Activated T-cell treated with anti-CD3 and anti-CD28 coated beads, Interleukin-2, amount 50 U/mL, for 24 hours (primary cell): Measurements from ENCODE around the gene KLRK1.
A peak's percentile ranks its signal among the peaks of the same experiment; 100 is the strongest.
"Not testable (repeated sequence)": the region's sequence is repeated elsewhere in the genome, so short reads cannot be mapped to it uniquely, and the experiment has no call there.

ENCODE experiments used
- DNase-seq: peaks from one replicate; pipeline ENCODE4 v3.0.0-alpha.2; 2020
- H3K27ac Mint-ChIP-seq: 2 replicates; pipeline ENCODE4 v1.8.0; 2020; ENCODE audit warnings: mild to moderate bottlenecking, mixed read lengths
- H3K27me3 Mint-ChIP-seq: 2 replicates; pipeline ENCODE4 v1.8.0; 2020; ENCODE audit warnings: mixed read lengths
- H3K36me3 Mint-ChIP-seq: 2 replicates; pipeline ENCODE4 v1.8.0; 2020; ENCODE audit warnings: low read depth, mixed read lengths
- H3K4me1 Mint-ChIP-seq: 2 replicates; pipeline ENCODE4 v1.8.0; 2020; ENCODE audit warnings: low read depth, mixed read lengths
- H3K4me3 Mint-ChIP-seq: 2 replicates; pipeline ENCODE4 v1.8.0; 2020; ENCODE audit warnings: mild to moderate bottlenecking, moderate library complexity, mixed read lengths
- H3K9me3 Mint-ChIP-seq: 2 replicates; pipeline ENCODE4 v1.8.0; 2020; ENCODE audit warnings: mixed read lengths

Gene KLRK1

DNA sequence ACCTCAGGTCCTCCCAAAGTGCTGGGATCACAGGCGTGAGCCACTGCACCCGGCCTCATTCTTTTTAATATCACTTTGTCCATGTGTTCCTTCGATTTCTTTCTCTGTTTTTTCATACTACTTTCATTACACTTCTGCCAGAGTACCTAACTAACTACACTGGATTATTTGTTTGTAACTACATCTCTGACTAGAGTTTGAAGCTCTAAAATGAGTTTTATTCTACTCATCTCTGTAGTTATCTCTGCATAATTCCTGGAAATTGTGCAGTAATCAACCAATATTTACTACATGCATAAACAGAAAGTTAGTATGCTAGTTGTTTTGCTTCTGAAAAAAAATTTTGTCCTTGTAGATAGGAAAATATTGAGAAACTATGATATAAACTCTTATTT, 15.2 kb downstream of the KLRK1 start:
- Mint-ChIP-seq H3K36me3 (peaks cover 66% of the 10 kb centered on the region), H3K27me3 (no peaks in the 10 kb centered on the region), H3K4me3 (peak overlapping the region; percentile 39), H3K9me3 (no peaks in the 10 kb centered on the region), H3K27ac (peak overlapping the region; percentile 81), H3K4me1 (peaks cover 64% of the 10 kb centered on the region)
- DNase-seq, result no peak

DNA sequence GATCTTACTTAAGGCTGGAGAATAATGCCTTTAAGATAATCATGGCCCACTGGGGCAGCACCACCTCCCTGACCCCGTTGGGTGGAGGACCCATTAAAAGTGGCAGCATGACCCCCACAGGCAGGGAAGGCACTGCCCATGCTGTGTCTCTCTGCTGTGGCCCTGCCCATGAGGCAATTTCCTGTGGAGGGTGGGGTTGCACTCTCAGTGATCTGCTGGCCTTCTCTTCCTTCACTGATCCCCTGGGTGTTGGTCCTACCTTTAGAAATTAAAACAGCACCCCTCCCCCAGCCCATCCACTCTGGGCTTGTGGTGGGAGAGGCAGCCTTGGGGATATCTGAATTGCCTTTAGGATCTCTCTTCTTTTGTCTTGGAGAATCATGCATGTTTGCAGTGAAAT, 17.3 kb downstream of the KLRK1 start:
- Mint-ChIP-seq H3K36me3 (peaks cover 67% of the 10 kb centered on the region), H3K27me3 (no peaks in the 10 kb centered on the region), H3K4me3 (no peak overlapping the region), H3K4me1 (peaks cover 66% of the 10 kb centered on the region), H3K27ac (peak overlapping the region; percentile 74), H3K9me3 (peaks cover 6% of the 10 kb centered on the region)
- peak; percentile 34 for DNase-seq

DNA sequence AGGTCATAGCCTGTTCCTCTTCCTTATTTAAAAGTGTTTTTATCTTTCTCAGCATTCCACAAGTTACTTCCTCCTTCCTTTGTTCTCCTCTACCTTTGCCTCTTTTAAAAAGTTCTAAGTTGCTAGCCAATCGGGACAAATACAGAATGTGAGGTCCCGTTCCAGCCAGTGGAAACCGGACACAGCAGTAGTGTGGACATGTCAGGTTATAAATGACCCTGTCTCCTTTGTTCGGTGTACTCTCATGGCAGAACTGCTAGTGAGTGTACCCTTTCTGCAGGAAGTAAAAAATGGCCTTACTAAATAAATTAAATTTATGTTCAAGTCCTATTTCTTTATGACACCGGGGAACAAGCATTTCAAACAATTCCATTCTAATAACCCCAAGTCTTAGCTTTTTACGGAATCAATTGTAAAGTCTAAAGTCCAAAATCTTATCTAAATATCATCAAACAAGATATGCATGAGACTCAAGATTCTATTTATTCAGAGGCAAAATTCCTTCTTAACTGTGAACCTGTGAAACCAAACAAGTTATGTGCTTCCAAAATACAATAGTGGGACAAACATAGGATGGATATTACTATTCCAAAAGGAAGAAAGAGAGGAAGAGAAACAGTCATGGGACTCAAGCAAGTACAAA, 17.8 kb downstream of the KLRK1 start:
- Mint-ChIP-seq H3K27ac (peak overlapping the region; percentile 85), H3K36me3 (peaks cover 68% of the 10 kb centered on the region), H3K4me1 (peaks cover 70% of the 10 kb centered on the region)
- H3K9me3 Mint-ChIP-seq, H3K27me3 Mint-ChIP-seq, DNase-seq, H3K4me3 Mint-ChIP-seq: not testable (repeated sequence)

DNA sequence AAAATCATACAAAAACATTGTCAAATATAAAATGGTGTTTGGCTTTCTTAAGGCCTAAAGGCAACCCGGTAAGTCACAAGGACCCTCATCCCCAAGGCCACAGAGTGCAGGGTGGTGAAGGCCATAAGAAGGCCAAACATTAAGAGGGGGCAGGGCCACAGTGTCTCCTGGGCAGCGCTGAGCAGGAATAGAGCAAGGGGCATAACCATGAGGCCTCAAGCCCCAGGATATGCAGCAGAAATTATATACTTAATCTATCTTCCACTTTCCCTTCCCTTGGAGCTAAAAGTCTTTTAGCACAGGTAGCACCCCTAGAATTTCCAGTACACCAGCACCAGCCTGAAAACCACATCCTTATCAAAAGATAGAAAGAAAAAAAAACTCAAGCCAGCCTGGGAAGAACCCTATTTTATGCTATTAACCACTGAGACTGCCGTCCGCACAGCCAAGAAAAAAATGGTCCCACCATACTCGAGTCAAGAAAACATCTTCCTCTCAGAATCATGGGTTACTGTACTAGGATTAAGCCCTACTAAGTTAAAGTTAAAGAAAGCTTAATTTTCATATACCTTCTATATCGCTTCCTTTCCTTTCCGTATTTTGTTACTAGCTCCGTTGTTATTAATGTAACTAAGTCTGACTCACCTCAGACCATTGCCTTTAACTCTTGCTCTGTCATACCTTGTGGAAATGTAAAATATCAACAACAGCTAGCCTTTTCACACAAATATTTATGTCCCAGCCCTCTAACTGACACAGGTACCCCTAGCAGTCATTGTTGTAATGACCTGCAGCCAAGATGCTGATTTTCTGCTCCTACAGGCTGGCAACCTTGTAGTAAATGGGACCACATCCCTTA, 20.1 kb downstream of the KLRK1 start:
- Mint-ChIP-seq H3K4me1 (peaks cover 61% of the 10 kb centered on the region), H3K4me3 (peak overlapping the region; percentile 28), H3K36me3 (peaks cover 58% of the 10 kb centered on the region), H3K27me3 (no peaks in the 10 kb centered on the region), H3K27ac (peak overlapping the region; percentile 90), H3K9me3 (peaks cover 7% of the 10 kb centered on the region)
- peak; percentile 28 for DNase-seq

DNA sequence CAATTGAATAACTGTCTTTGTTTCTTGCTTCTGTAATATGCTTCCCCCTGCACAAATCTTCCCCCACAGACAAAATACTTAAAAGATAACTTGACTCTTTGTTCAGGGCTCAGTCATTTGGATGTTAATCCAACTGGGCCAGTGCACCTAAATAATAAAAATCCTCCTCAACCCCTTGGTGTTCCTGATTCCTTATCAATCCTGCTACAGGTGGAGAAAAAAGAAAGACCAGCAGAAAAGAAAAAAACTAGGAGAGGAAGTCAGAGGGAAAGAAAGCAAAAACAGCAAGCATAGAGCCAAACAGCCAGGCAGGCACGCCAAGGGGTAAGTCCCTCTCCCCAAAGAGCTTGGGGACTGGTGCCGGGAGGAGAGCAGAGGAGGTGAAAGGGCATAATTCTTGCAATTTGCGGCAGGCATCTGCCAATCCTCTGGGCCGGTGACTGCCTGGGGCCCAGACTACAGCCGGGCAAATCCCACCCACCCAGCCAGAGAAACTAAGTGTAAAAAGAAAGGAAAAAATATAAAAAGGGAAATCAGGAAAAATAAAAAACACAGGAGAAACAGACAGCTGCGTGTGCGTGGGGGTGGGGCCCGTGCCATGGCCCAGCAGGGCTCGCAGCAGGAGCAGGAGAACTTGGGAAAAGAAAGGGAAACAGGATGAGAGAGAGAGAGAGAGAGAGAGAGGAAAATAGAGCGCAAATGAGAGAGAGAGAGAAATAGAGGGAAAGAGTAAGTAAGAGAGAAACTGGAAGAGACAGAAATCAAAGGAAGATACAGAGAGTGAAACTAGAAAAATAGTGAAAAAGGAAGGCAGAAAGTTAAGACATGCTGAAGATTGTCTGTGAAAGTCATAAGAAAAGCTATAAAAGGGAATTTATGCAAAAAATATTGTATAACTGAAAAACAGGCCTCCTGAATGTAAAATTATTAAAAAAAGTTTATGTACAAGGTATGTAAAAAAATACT, 21.4 kb downstream of the KLRK1 start:
- Mint-ChIP-seq H3K36me3 (peaks cover 47% of the 10 kb centered on the region), H3K4me1 (peaks cover 48% of the 10 kb centered on the region), H3K27ac (peak overlapping the region; percentile 82), H3K4me3 (peak overlapping the region; percentile 19), H3K9me3 (peaks cover 7% of the 10 kb centered on the region), H3K27me3 (no peaks in the 10 kb centered on the region)
- DNase-seq, result no peak

DNA sequence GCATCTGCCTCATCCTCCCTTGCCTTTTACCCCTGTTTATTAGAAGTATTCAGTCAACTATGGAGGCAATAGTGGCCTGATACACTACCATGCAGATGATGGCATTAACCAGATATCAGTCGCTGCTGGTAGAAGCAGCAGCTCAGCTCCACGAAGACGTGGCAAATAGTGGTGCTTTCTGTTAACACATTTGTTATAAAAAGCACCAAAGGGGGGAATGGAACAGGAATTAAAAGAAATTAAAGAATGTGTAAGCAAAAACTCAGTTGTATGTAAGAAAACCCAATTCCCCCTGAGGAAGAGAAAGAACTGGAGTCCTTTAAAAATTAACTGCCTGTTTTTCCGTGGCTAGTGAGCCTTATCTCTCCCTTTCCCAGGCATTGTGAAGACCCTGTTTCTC, 22.1 kb downstream of the KLRK1 start:
- not testable (repeated sequence) for DNase-seq, H3K4me3 Mint-ChIP-seq, H3K27me3 Mint-ChIP-seq, H3K9me3 Mint-ChIP-seq
- peak overlapping the region; percentile 32 for H3K27ac Mint-ChIP-seq
- H3K4me1 Mint-ChIP-seq, result peaks cover 44% of the 10 kb centered on the region
- H3K36me3 Mint-ChIP-seq, result peaks cover 45% of the 10 kb centered on the region

DNA sequence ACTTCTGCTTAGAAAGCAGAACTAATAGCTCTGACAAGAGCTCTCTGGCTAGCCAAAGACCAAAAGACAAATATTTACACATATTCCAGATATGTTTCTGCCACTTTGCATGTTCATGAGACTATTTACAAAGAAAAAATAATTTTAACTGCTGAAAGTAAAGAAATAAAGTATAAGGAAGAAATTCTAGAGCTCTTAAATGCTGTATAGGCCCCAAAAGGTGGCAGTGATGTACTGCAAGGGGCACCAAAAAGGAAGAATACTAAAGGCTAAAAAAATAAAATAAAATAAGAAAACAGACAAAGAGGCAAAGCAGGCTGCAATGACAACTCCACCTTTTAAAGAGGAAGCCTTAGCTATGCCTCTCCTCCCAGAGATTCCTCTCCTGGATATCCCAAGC, 23.0 kb downstream of the KLRK1 start:
- H3K36me3 Mint-ChIP-seq, result peaks cover 42% of the 10 kb centered on the region
- peaks cover 38% of the 10 kb centered on the region for H3K4me1 Mint-ChIP-seq
- H3K27ac Mint-ChIP-seq, result peak overlapping the region; percentile 32
- H3K4me3 Mint-ChIP-seq, result no peak overlapping the region
- H3K9me3 Mint-ChIP-seq, result peaks cover 7% of the 10 kb centered on the region
- no peaks in the 10 kb centered on the region for H3K27me3 Mint-ChIP-seq
- no peak for DNase-seq

DNA sequence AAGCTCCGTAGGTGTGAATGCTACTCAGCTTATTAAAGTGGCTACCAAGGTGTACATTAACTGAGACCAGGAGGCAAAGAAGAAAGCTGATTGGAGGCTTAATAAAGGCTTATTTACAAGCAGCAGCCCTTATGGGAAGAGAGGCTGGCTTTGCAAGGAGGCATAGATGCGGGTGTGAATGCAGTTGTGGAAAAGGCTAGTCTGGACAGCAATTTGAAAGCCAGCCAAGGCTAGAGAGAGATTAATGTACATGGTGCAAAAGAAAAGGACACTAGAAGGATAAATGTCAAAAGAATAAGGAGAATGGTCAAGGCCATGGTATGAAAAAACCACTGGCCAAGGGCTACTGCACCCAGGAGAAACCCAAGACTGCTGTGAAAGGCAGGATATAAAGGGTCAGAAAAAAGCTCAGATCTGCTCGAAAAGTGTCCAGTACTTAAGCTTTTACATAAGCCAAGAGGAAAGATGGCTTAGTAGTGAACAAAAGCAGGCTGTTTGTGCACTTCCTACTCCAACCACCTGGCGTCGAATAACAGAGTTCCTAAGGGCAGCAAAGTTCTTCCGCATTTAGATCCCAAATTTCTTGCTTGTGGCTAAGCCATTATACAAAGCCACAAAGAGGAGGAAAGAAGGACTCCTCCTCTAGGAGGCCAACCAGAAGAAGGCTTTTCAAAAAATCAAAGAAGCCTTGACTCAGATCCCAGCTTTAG, 24.0 kb downstream of the KLRK1 start:
- DNase-seq, result no peak
- Mint-ChIP-seq H3K27ac (no peak overlapping the region), H3K4me1 (peaks cover 38% of the 10 kb centered on the region), H3K27me3 (no peaks in the 10 kb centered on the region), H3K36me3 (peaks cover 34% of the 10 kb centered on the region), H3K9me3 (peaks cover 7% of the 10 kb centered on the region), H3K4me3 (no peak overlapping the region)

DNA sequence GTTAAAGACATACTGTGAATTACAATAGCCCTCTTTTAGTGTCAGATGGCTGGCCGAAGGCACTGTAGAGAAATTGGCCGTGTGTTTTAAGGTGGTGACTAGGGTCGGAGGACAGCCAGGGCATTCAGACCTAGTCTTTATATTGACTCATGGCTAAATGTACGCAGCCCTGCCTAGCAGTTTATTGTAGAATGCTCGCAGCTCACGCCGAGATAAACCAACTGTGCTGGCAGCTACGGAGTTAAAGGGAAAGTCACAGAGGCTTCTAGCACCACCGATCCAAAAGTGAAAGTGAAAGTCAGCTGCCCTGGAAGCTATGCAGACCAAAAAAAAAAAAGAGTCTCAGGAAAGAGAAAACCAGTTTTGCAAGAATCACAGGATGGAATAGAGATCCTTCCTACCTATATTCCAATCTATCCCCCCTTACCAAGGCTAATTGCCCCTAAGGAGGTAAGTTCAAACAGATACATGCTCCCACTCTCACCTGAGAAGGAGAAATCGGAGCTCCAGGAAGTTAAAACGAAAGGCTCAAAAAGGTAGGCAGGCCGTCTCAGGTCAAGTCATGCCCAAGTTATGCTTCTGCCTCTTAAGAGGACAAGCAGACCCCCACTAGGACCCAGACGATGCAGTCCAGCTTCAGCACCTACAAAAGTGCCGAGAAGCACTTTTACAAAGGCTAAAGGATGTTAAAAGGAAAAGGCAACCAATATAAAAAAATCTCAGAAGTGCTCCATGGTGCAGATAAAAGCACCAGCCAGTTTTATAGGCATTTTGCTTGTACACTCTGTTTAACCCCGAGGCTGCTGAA, 24.8 kb downstream of the KLRK1 start:
- peaks cover 7% of the 10 kb centered on the region for H3K9me3 Mint-ChIP-seq
- H3K27ac Mint-ChIP-seq, result no peak overlapping the region
- peaks cover 36% of the 10 kb centered on the region for H3K36me3 Mint-ChIP-seq

DNA sequence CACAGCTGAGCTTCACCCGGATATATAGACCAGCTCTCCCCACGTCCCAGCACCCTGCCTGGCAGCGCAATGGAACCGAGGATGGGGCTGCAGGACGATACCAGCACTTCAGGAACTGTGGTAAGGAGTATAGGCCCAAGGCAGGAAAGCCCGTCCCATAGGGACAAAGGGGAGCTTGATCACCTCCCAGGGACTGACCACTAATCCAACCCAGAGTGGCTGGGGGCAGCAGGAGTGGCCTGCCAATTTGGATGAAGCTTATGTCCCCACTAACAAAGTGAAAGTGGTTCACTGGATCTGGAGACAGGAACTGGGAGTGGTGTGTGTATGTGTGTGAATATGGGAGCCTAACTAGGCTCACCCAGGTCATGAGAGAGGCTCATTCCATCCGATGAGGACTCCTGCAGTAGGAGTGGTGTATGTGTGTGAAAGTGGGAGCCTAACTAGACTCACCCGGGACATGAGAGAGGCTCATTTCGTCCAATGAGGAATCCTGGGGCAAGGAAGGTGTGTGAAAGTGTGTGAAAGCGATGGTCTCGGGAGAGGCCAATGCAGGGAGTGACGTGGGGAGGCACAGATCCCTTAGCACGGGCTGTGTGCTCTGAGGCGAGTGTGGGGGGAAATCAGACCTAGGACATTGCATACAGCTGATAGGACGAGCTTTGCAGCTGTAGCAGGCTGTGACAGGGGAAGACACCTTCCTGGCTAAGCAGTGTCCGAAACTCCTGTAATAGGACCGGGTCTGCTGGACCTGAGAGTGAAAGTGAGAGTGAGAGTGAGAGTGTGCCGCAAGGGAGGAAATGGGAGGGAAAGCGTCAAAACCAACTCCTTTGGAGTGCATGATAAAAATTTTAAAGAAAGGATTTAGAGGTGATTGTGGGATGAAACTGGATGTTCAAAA, 25.7 kb downstream of the KLRK1 start:
- Mint-ChIP-seq H3K27ac (no peak overlapping the region), H3K9me3 (peaks cover 7% of the 10 kb centered on the region), H3K4me1 (peaks cover 31% of the 10 kb centered on the region), H3K4me3 (no peak overlapping the region), H3K36me3 (peaks cover 35% of the 10 kb centered on the region), H3K27me3 (no peaks in the 10 kb centered on the region)
- DNase-seq, result peak; percentile 60

More for the DNA sequence above, 24.8 kb downstream of the KLRK1 start:
- DNase-seq, result peak; percentile 67
- no peaks in the 10 kb centered on the region for H3K27me3 Mint-ChIP-seq
- H3K4me3 Mint-ChIP-seq, result no peak overlapping the region
- peaks cover 35% of the 10 kb centered on the region for H3K4me1 Mint-ChIP-seq

DNA sequence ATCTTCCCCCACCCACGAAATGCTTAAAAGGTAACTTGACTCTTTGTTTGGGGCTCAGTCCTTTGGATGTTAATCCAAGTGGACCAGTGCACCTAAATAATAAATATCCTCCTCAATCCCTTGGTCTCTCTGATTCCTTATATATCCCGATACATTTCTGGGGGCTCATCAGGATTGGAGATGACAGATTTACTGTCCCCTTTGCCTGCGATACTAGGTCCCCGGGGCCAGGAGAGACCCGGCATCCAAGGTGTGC, 26.3 kb downstream of the KLRK1 start:
- DNase-seq, result no peak
- H3K27me3 Mint-ChIP-seq, result no peaks in the 10 kb centered on the region
- peaks cover 29% of the 10 kb centered on the region for H3K4me1 Mint-ChIP-seq
- peaks cover 38% of the 10 kb centered on the region for H3K36me3 Mint-ChIP-seq
- H3K9me3 Mint-ChIP-seq, result peaks cover 7% of the 10 kb centered on the region
- no peak overlapping the region for H3K4me3 Mint-ChIP-seq
- no peak overlapping the region for H3K27ac Mint-ChIP-seq

DNA sequence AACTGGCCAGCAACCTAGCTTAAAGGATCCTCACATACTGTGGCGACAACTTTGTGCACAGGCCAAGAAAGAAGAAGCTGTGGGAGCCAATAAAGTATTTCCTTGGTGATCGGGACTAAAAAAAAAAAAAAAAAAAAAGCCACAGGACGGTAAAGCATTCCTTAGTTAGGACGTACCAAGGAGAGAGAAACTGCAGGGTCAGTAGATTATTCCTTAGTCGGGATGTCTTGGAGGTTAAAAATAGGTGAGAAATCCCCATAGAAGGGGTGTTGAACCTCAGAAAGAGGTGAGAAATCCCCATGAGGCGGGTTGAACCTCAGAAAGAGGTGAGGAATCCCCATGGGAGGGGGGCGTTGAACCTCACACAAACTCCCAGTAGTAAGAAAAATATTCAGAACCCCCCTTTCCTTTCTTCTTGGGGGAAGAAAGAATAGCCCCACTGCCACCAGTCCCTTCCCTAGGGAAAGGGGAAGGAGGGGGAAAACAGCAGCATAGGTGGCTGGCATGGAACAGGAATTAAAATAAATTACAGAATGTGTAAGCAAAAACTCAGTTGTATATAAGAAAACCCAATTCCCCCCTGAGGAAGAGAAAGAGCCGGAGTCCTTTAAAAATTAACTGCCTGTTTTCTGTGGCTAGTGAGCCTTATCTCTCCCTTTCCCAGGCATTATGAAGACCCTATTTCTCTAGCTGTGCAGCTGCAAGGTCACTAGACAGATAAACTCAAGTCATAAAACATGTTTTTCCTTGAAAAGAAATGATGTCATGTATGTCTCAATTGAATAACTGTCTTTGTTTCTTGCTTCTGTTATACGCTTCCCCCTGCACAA, 26.8 kb downstream of the KLRK1 start:
- Mint-ChIP-seq H3K36me3 (peaks cover 36% of the 10 kb centered on the region), H3K4me1 (peaks cover 24% of the 10 kb centered on the region), H3K27ac (no peak overlapping the region), H3K27me3 (no peaks in the 10 kb centered on the region), H3K9me3 (peaks cover 4% of the 10 kb centered on the region), H3K4me3 (no peak overlapping the region)
- DNase-seq, result no peak
